SK-N-SH (cell line): ENCODE measurements around the gene KRAS. TPM values are rescaled to one million over a fixed set of nuclear protein-coding genes. Genes with fewer than 3 reads are reported as not detected.

Experiments used
- CTCF ChIA-PET: fragments of 300-600, 350-600 bp; formaldehyde crosslinking; extraction: SDS; loops from one replicate; lab custom pipeline; 2021; lab: Yijun Ruan, JAX
- POLR2A ChIA-PET: fragments of 350-600 bp; sonication (Branson Sonifier 250); formaldehyde crosslinking; extraction: SDS; loops from one replicate; lab custom pipeline; 2020; ENCODE audit warnings: antibody characterized with exemption, inconsistent platforms; lab: Yijun Ruan, JAX
- DNase-seq: peaks from one replicate; pipeline ENCODE4 v3.0.0; 2012
- H2AFZ ChIP-seq: fragments of 200-600 bp; sonication (generic); 2 replicates; pipeline ENCODE4 v1.8.1; 2016; ENCODE audit warnings: antibody characterized with exemption, mild to moderate bottlenecking, low read depth
- H3F3A ChIP-seq: fragments of 200-600 bp; sonication (generic); replicated peaks from 2 replicates; pipeline ENCODE3; 2016; ENCODE audit warnings: antibody characterized with exemption, mild to moderate bottlenecking; ENCODE audit not compliant: insufficient read depth
- H3K27ac ChIP-seq, 2 experiments: fragments of 200-500 bp in 1 of 2; fragments of 200-600 bp in 1 of 2; sonication (Bioruptor generic) in 1 of 2; sonication (generic), shearing (Covaris generic) in 1 of 2; 2 replicates each; pipeline versions ENCODE4 v1.5.1 to v1.6.1; 2014 to 2016; ENCODE audit warnings: low read depth in 2 of 2, inconsistent platforms in 1 of 2, low read length in 1 of 2, mild to moderate bottlenecking in 1 of 2, mixed read lengths in 1 of 2
- H3K27me3 ChIP-seq: fragments of 200-600 bp; sonication (generic), shearing (Covaris generic); 2 replicates; pipeline ENCODE4 v1.6.1; 2016; ENCODE audit warnings: mixed run types; ENCODE audit not compliant: insufficient read depth
- H3K36me3 ChIP-seq, 2 experiments: fragments of 200-500 bp in 1 of 2; fragments of 200-600 bp in 1 of 2; sonication (Bioruptor generic) in 1 of 2; sonication (generic) in 1 of 2; replicated peaks in 1 of 2; 2 replicates each; pipeline versions ENCODE3 to v1.5.1; 2014 to 2016; ENCODE audit warnings: low read length in 1 of 2, mild to moderate bottlenecking in 1 of 2; ENCODE audit not compliant: insufficient read depth in 2 of 2, control insufficient read depth in 1 of 2
- H3K4me1 ChIP-seq, 2 experiments: fragments of 200-500 bp in 1 of 2; fragments of 200-600 bp in 1 of 2; sonication (Bioruptor generic) in 1 of 2; sonication (generic), shearing (Covaris generic) in 1 of 2; 2 replicates each; pipeline versions ENCODE4 v1.5.1 to v1.6.1; 2014 to 2016; ENCODE audit warnings: low read depth in 1 of 2, low read length in 1 of 2, mixed run types in 1 of 2; ENCODE audit not compliant: insufficient read depth in 2 of 2, control insufficient read depth in 1 of 2
- H3K4me2 ChIP-seq: fragments of 200-600 bp; sonication (generic), shearing (Covaris generic); 2 replicates; pipeline ENCODE4 v1.6.1; 2017; ENCODE audit warnings: mixed run types
- H3K4me3 ChIP-seq, 2 experiments: fragments of 200-500 bp in 1 of 2; fragments of 200-600 bp in 1 of 2; sonication (Bioruptor generic) in 1 of 2; sonication (generic), shearing (Covaris generic) in 1 of 2; 2 replicates each; pipeline versions ENCODE4 v1.5.1 to v1.8.1; 2014 to 2016; ENCODE audit warnings: low read depth in 2 of 2, inconsistent platforms in 1 of 2, low read length in 1 of 2, mild to moderate bottlenecking in 1 of 2, mixed read lengths in 1 of 2, moderate library complexity in 1 of 2
- H3K79me2 ChIP-seq: fragments of 200-600 bp; sonication (generic); 2 replicates; pipeline ENCODE4 v1.8.1; 2017; ENCODE audit warnings: mild to moderate bottlenecking; ENCODE audit not compliant: insufficient read depth
- H3K9ac ChIP-seq: fragments of 200-600 bp; sonication (generic); 2 replicates; pipeline ENCODE4 v1.6.1; 2017; ENCODE audit warnings: mixed run types
- H3K9me2 ChIP-seq: fragments of 200-600 bp; sonication (generic); 2 replicates; pipeline ENCODE4 v1.6.1; 2017; ENCODE audit warnings: mixed run types
- H3K9me3 ChIP-seq: fragments of 200-600 bp; sonication (generic); 2 replicates; pipeline ENCODE4 v1.6.1; 2017; ENCODE audit warnings: mixed run types, mild to moderate bottlenecking, moderate library complexity
- H4K20me1 ChIP-seq: fragments of 200-600 bp; sonication (generic); 2 replicates; pipeline ENCODE4 v1.6.1; 2017; ENCODE audit warnings: mild to moderate bottlenecking, mixed run types; ENCODE audit not compliant: insufficient read depth
- CHD2 ChIP-seq: fragments of 150-350 bp; IDR thresholded peaks from 2 replicates; pipeline ENCODE4 v1.6.1; 2018; ENCODE audit warnings: low read length; ENCODE audit not compliant: partially characterized antibody
- CTCF ChIP-seq: fragments of 200-600 bp; sonication (generic); IDR thresholded peaks from 2 replicates; pipeline ENCODE4 v1.6.1; 2017; ENCODE audit warnings: antibody characterized with exemption, mild to moderate bottlenecking, moderate library complexity
- EP300 ChIP-seq, 2 experiments: IDR thresholded peaks; 2 replicates each; pipeline versions ENCODE4 v1.4.0 to v1.6.1; 2012; ENCODE audit warnings: borderline replicate concordance in 1 of 2, low read depth in 1 of 2, low read length in 1 of 2
- EZH2phosphoT487 ChIP-seq: fragments of 200-600 bp; sonication (generic); IDR thresholded peaks from 2 replicates; pipeline ENCODE4 v1.6.1; 2017; ENCODE audit warnings: low read depth, mixed run types, mild to moderate bottlenecking, antibody characterized with exemption, moderate library complexity, borderline replicate concordance
- FOSL2 ChIP-seq: IDR thresholded peaks from 2 replicates; pipeline ENCODE4 v1.4.0; 2012; ENCODE audit warnings: low read depth, mild to moderate bottlenecking, moderate library complexity, borderline replicate concordance
- FOXM1 ChIP-seq: IDR thresholded peaks from 2 replicates; pipeline ENCODE4 v1.4.0; 2012; ENCODE audit warnings: low read depth, mild to moderate bottlenecking
- GABPA ChIP-seq: IDR thresholded peaks from 2 replicates; pipeline ENCODE4 v1.4.0; 2012; ENCODE audit warnings: low read depth, mild to moderate bottlenecking
- MEF2A ChIP-seq: IDR thresholded peaks from 2 replicates; pipeline ENCODE4 v1.4.0; 2012; ENCODE audit warnings: low read depth, borderline replicate concordance
- MXI1 ChIP-seq: IDR thresholded peaks from 2 replicates; pipeline ENCODE4 v1.6.1; 2012; ENCODE audit warnings: mild to moderate bottlenecking, low read depth, low read length, improper control_type of control experiment
- NRF1 ChIP-seq: IDR thresholded peaks from 2 replicates; pipeline ENCODE4 v1.6.1; 2012; ENCODE audit warnings: low read depth, mild to moderate bottlenecking, low read length
- POLR2AphosphoS5 ChIP-seq: IDR thresholded peaks from 2 replicates; pipeline ENCODE4 v1.6.1; 2012; ENCODE audit warnings: low read depth, low read length
- RAD21 ChIP-seq: IDR thresholded peaks from 2 replicates; pipeline ENCODE4 v1.6.1; 2012; ENCODE audit warnings: mild to moderate bottlenecking, low read length
- REST ChIP-seq: IDR thresholded peaks from 2 replicates; pipeline ENCODE4 v1.6.1; 2012; ENCODE audit warnings: mild to moderate bottlenecking, low read depth, low read length, moderate library complexity
- TAF1 ChIP-seq: IDR thresholded peaks from 2 replicates; pipeline ENCODE4 v1.6.1; 2012; ENCODE audit warnings: low read depth, mild to moderate bottlenecking, low read length, moderate library complexity, borderline replicate concordance
- TEAD4 ChIP-seq: IDR thresholded peaks from 2 replicates; pipeline ENCODE4 v1.4.0; 2012; ENCODE audit warnings: mild to moderate bottlenecking, borderline replicate concordance; ENCODE audit not compliant: insufficient read depth
- WGBS: methylation state at CpG from one replicate; pipeline ENCODE4 v1.1.6; 2017; ENCODE audit warnings: low lambda C conversion rate; 5-methylcytosine and 5-hydroxymethylcytosine counted together
- polyA plus RNA-seq, 3 experiments: library from polyadenylated mRNA; depleted of rRNA; stranded (reverse); fragments of >200 nt; gene quantifications; 2 replicates each; pipeline ENCODE4 v1.2.3, GENCODE V29; 2012
- TF ChIP-seq, protein P1 (sequence below): IDR thresholded peaks from 2 replicates; pipeline ENCODE4; 2012

Gene KRAS
- polyA plus RNA-seq, 1 of the 3 experiments (the other 2 are of a cell fraction) = 8.0 TPM

DNA sequence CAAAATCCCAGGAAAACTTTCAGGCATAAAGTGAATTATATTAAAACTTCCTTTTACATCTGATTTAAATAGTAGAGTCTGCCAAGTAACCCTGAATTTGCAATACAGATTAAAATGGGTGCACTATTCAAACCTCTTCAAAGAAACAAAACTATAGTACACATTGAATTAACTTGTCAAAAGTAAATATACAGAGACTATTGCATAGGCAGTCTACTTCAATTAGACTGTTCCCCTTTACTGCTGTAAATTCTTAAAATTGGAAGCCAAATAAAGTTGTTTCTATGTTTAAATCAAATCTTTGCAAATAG is 7.1 kb downstream of the KRAS start:
- no peak for DNase-seq
- Histone ChIP-seq H2AFZ (no peak overlapping the region), H3K4me3 (no peak overlapping the region), H3K79me2 (peaks cover 91% of the 10 kb centered on the region), H3F3A (no peaks in the 10 kb centered on the region), H3K27ac (no peak overlapping the region), H3K9me3 (no peaks in the 10 kb centered on the region), H3K36me3 (peaks cover 45 to 52% of the 10 kb centered on the region in 2 experiments), H3K4me1 (peaks cover 0 to 3% of the 10 kb centered on the region in 2 experiments; a peak in 1 of 4 replicates), H3K4me2 (no peak overlapping the region), H3K9me2 (no peaks in the 10 kb centered on the region), H4K20me1 (peaks cover 22% of the 10 kb centered on the region), H3K27me3 (no peaks in the 10 kb centered on the region), H3K9ac (no peak overlapping the region)
- TF ChIP-seq RAD21 (no peak), TEAD4 (no peak), EZH2phosphoT487 (no peak), FOSL2 (no peak), GABPA (no peak), REST (no peak), MEF2A (no peak), TAF1 (no peak), MXI1 (no peak)
- TF ChIP-seq, protein P1, sequence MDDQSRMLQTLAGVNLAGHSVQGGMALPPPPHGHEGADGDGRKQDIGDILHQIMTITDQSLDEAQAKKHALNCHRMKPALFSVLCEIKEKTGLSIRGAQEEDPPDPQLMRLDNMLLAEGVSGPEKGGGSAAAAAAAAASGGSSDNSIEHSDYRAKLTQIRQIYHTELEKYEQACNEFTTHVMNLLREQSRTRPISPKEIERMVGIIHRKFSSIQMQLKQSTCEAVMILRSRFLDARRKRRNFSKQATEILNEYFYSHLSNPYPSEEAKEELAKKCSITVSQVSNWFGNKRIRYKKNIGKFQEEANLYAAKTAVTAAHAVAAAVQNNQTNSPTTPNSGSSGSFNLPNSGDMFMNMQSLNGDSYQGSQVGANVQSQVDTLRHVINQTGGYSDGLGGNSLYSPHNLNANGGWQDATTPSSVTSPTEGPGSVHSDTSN = no peak
- ChIA-PET CTCF (no interaction called here), POLR2A (no interaction called here)

GRCh38 chr12:25242981-25243679 is 7.6 kb downstream of the KRAS start:
- H4K20me1 ChIP-seq = peaks cover 20% of the 10 kb centered on the region
- CTCF ChIA-PET = no interaction called here
- no peak for TF ChIP-seq CTCF
- no peak for TF ChIP-seq NRF1
- no peak for TF ChIP-seq FOXM1
- TF ChIP-seq POLR2AphosphoS5 = no peak
- TF ChIP-seq GABPA = no peak
- TF ChIP-seq REST = no peak
- no peak for TF ChIP-seq RAD21
- no peak for TF ChIP-seq MXI1
- no peak for TF ChIP-seq EP300 (IDR thresholded peaks at IDR 0.05; ENCODE audit: borderline replicate concordance in 1 of 2, low read depth in 1 of 2, low read length in 1 of 2)
- TF ChIP-seq CHD2 = no peak
- TF ChIP-seq TEAD4 = no peak

More at GRCh38 chr12:25242981-25243679, 7.6 kb downstream of the KRAS start:
- Histone ChIP-seq H2AFZ (no peak overlapping the region), H3K9me3 (no peaks in the 10 kb centered on the region), H3K4me2 (no peak overlapping the region), H3K27me3 (no peaks in the 10 kb centered on the region), H3K9ac (no peak overlapping the region), H3K79me2 (peaks cover 90% of the 10 kb centered on the region), H3F3A (no peaks in the 10 kb centered on the region), H3K36me3 (peaks cover 46 to 56% of the 10 kb centered on the region in 2 experiments), H3K27ac (peak overlapping the region in 1 of 2 experiments; percentile 10; a peak in 1 of 4 replicates), H3K9me2 (no peaks in the 10 kb centered on the region), H3K4me1 (peaks cover 0 to 3% of the 10 kb centered on the region in 2 experiments; a peak in 1 of 4 replicates), H3K4me3 (no peak overlapping the region)
- DNase-seq = no peak
- WGBS = 81% methylated on average over 5 of the region's 5 CpGs
- POLR2A ChIA-PET = no interaction called here
